ENCODE results near the gene ALDH1A3.

ALDH1A3 gene

DNA sequence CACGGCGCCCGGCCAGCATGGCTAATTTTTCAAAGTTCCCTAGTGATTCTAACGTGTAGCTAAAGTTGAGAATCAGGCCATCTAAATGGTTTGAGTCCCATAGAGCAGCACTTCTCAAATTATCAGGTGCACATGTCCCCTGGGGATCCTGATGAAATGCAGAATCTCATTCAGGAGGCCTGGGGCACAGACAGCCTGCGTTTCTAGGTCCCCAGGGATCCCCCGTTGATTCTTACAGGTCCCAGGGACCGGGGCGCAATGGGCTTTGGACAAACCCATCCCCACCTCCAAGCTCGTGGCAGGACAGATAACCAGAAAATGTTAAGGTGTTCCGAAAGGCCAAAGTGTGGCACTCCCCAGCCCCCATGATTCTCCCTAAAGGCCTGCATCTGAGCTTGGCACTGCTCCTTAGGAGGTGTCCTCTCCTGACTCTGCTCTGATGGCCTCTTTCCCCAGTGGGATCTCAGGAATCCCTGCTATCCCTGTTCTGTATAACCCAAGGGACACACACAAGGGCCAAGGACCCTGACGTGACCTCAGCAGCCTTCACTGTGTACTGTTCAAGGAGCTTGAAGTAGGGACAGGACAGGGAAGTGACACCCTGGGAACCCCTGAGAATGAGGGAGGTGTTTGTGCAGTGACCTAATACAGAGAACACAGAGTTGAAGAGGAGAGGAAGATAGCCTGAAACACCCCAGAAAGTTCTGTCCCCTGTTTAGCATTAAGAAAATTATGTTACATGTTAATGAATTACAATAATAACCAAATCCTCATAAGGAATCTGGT lies 47.5 kb downstream of the ALDH1A3 start:
- no peak for DNase-seq

DNA sequence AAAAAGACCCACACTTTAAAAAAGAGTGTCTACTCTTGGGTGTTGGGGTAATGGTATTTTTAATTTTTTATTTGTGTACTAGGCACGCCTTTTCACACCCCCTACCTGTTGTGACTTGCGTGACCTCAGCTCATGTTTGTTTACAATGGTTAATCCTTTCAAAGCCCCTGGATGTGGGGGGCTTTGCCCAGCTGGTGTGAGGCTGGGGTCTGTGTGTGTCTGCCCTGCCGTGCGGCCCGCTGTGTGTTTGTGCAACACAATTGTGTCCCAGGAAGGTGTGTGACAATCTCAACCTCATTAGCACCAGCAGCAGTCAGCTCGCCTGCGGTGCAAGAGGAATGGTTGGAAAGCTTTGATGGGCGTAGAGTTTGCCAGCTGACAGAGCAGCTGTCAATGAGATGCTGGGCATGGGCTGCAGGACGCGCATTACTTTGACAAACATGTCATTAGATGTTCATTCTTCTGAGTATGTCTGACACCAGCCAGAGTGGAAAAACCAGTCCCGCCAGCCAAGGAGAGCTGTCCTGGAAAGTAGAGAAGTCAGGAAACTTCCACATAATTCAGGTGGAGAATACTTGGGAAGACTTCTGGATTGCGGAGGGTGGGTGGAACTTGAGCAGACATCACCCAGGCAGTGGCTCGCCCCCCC lies 49.1 kb downstream of the ALDH1A3 start:
- no peak for DNase-seq

DNA sequence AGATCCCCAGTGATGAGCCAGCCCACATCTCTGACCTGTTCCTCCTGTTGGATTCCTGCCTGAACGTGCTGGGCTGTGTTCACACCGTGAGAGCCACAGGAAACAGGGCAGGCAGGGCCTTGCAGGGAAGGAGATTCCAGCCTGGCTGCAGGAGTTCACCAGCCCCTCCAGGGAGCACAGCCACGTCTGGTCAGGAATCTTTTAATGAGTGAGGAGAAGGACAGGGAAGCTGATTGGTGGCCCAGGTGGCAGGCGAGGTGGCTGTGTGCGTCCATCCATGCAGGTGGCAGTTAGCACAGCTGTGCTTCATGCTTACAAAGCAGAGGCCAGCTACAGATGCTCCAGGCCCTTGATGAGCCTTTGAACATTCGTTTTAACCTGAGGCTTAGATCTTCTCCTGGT lies 50.0 kb downstream of the ALDH1A3 start:
- DNase-seq: no peak

DNA sequence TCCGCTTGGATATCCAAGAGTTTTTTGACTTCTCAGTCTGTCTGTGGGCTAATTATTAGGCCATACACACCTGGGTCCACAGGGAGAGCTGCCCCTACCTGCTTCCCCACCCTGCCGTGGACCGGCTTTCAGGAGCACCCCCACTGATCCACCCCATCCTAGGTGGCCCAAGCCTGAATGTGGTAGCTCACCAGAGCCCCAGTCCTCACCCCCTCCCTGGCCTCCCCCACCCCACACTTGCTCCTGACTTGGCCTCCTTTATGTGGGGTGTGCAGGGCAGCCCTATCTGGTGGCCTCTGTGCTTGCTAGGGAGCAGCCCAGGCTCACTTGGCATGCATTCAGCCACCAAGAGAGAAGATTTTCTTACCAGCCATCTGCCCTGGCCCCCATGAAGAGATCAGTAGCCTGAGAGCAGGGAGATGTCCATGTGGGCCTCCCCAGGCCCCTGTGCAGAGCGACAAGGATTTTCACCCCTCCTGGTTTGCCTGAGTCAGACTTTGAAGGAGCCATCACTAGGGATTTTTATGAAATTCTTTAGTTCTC lies 50.7 kb downstream of the ALDH1A3 start:
- DNase-seq: no peak

DNA sequence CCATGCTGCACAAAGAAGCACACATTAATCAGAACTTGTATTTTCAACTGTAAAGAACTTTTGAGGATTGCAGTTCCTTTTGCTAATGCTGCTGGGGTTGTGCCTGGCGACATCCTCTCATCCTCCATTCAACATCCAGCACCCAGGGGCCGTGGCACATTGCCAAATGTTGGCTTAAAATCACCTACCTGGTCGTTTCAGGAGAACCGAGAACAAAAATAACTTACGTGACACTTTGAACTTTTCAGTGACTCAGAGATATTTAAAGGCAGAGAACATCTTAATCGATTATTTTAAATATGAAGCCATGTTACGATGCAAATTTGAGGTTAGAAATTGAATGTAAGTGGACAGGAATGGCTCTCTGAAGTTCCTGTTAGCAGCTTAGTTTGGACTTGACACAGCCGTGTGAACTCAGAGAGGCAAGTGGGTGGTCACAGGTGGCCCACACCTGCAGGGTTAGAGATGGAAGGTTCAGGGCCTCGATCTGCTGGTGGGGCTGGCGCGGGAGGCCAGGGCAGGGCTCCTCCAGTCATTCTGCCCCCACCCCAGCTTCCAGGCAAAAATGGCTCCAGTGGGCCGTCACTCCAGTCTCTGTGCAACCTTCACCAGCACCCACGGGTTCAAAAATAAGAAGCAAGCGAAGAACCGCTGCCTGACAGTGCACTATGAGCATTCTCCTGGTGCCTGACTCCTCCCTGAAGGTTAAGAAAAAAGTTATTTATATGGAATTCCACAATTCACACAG lies 51.7 kb downstream of the ALDH1A3 start:
- no peak for DNase-seq

DNA sequence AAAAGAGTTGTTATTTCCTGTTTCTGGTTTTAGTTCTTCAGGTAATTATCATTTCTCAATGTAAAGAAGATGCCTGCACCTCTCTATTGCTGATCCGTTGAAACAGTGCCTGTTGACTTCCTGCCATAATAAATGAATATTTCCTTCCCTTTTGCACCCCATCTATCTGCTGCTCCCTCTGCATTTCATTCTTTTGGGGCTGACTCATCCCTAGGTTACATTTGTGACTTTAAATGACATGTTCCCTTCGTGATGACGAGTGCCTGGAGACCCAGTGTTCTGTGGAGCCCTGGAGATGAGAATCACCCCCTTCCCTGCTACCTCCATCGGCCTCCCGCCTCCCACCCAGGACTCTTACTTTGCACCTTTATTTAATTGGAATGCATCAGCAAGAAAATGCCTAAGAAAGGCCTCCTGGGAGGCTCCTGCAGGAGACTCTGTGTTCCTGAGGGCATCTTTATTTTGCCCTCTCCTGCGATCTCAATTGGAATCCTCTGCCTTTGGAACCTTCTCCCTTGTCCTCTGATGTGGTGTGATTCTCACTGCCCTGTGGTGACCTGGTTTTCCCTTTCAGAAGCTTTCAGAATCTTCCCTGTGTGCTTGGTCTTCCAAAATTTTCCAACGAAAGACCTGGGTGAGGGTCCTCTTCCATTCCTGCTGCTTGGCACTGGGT lies 53.2 kb downstream of the ALDH1A3 start:
- DNase-seq: no peak

DNA sequence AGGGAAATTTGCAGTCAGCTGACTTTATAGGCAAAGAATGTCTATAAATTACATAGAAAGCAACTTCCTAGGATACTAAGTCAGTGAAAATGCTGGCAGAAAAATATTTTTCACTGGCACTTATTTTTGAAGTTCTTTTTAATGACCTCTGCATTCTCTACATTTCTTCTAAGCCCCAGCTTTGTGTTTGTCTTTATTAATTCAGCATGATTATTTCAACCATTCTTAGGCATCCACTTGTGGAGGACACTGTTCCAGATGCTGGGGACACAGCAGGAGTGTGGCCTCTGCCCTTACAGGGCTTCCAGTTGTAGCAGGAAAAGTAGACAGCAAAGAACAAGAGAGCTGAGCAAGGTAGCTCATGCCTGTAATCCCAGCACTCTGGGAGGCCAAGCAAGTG lies 54.5 kb downstream of the ALDH1A3 start:
- no peak for DNase-seq

DNA sequence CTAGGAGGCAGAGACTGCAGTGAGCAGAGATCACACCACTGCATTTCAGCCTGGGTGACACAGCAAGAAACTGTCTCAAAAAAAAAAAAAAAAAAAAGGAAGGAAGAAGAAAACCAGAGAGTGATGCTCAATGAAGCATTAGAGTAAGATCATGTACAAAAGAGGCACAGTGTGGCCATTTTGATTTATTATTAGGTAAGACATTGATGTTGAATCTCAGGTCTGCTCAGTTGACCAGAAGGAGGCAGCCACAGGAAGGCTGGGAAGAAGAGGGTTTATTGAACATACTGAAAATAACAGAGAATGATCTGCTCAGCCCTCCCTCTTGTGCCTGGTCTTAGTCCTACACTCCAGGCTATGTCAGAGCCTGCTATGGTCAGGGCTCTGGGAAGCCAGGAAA lies 55.1 kb downstream of the ALDH1A3 start:
- DNase-seq: no peak

DNA sequence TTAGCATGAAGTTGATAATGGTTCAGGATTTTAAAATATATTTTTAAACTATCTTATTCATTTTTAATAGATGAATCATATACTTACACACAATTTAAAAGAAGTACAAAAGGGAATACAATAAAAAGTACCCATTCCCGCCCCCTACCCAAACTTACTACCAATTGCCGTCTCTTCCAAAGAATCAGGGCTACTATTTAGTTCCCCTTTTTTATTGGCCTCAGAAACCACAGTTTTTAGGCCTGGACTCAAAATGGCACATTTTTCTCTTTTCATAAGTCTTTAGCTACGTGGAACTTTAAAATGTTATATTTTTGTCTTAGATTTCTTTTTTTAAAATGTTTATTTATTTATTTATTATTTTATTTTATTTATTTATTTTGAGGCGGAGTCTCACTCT lies 57.5 kb downstream of the ALDH1A3 start:
- DNase-seq: no peak

DNA sequence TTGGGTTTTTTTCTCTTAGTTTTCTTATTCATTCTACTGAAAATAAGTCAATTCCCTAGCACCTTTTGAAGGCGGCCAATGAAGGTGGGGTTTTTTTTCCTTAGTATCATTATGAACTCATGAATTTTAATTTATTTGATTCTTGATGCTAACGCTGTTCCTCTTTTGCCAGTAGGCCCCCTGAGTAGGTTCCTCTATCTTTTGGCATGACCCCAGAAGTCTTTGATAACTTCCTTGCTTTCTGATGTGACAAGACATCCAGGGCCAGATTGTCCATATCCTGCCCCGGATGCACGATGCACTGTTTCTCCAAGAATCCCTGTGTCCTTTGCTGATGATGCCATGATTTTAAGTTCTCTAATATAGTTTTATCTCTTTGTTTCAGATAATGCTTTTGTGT lies 60.2 kb downstream of the ALDH1A3 start:
- no peak for DNase-seq

DNA sequence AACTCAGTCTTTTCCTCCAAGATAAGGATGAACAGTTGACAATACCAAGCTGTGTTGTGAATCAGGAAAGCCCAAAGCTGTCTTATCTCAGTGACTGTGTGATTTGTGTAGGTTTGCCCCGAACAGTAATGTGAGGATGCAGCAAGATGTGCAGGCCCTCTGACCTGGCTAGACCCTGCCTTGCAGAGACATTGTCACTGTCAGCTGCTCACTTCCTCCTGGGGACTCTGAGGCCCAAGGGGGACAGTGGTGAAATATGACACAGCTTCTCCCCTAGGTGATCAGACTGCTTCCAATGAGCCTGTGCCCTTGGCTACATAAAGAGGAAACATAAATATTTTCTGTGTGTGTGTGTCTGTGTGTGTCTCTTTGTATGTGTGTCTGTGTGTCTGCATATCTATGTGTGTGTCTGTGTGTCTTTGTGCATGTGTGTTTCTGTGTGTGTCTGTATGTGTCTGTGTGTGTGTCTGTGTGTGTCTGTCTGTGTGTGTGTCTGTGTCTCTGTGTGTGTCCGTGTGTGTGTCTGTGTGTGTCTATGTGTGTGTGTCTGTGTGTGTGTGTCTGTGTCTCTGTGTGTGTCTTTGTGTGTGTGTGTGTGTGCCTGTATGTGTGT lies 61.2 kb downstream of the ALDH1A3 start:
- DNase-seq: no peak

DNA sequence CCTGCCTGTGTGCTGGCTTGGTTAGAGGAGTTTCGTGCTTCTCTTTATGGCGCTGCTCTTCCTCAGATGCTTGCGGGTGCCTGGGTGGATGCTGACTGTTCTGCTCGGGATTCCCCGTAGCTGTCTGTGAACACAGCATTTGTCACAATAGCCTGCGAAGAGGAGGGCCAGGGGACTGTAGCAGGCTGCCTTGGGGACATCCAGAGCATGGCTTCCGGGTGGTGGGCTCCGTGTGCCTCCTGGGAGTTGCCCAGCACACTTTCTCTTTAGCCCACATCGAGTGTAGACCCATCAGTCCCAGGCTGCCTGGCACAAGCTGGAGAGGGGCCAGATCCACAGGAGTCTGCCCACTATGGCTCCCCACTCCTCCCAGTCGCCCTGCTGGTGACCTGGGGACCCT lies 61.9 kb downstream of the ALDH1A3 start:
- no peak for DNase-seq

DNA sequence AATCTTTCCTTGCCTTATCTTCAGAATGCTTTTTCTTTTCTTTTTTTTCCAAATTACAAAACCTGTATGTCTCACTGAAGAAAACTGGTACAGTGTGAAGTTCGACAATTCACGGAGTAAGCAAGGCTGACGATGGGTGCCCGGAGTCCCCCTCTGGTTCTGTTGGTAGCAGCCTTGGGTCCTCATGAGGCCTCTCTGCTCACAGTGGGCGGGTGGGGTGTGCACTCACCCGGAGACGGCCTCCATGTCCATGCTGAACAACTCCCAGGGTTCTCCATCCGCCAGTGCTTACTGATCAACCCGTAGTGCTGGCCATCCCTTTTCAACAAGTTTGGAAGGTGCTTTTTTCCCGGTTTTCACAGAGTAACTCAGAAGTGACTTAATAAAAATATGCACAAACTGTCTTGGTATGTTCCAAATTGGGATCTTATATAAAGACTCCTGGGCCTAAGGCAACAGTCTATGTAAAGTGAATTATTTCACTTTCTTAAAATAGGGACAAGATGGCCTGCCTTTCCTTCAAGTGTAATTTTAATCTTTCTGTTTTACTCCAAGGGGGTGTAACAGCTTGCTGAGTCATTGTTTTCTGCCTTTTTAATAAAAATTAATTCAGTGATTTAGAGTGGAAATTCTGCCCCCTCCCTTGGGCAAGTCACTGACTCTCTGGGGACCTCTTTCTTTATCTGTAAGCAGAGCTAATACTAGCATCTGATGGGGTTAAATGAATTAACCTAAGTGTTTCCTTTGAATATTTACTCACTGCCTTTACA lies 63.2 kb downstream of the ALDH1A3 start:
- no peak for DNase-seq

DNA sequence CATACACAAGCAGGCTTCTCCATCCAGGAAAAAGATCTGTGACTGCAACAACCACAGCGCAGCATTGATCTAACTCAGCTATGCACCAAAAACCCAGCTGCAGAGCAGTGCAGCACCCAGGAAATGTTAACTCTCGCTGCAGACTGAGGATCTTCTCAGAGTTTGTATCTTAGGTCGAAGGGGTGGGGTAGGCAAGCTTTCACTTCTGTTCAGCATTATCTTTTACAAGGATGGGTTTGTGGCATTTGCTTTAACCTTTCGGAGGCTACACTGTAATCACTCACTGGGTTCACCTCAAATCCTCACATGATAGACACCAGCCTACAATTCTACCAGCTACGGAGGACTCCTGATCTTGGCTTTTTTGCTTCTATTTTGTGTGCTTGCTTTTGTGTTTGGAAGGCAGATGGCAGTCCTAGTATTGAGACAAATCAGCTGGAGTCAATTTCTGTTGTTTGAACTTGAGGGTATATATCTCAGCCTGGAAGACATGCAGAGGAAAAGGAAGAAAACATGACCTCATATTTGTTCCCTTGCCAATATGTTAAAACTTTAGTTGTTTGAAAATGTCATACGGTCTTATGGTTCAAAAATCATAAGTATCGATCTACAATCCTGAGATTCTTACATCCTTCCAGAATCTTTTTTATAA lies 64.7 kb downstream of the ALDH1A3 start:
- no peak for DNase-seq

DNA sequence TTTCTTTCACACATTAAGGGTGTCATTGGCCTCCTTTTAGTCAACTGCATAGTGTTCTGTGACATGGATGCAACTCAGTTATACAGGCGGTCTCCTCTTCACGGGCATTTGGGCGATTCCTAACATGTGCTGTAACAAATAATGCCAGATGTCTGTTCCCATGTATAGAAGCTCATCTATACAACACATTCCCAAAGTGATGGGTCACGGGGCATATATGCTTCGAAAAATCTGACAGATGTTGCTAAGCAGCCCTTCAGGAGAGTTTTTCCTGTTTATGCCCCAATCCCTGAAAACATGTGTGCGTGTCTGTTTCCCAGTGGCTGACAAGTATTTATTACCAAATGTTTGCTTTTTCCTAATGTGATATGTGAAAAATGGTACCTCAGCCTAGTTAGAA lies 65.4 kb downstream of the ALDH1A3 start:
- DNase-seq: no peak

DNA sequence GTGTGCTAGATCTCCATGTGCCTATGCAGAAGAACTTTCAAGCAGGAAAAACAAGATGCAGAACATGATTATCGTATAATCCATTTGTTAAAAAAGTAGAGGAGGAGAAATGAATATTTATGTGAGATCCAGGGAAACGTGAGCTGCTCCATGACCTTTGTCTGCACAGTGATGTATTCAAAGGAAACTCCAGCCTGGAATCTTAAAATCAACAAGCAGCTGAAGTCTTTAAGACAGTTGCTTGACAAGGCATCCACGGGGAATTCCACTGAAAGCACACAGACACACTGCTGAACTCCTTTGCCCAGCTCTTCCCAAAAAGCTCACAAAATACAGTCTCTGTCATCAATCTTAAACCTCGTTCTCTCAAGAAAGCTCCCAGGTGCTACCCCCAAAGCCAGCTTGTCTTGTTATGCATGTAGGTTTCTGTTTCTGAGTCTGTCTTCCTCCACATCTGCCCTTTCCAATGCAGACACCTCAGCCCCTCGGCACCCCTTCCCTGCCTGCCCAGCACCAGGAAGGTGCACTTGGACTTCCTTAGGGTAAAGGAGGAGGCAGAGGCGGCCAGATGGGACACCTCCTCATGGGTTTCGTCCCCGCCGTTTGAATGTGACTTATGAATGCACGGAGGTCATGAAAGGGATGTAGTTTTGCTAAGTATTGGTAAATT lies 68.3 kb downstream of the ALDH1A3 start:
- DNase-seq: no peak

DNA sequence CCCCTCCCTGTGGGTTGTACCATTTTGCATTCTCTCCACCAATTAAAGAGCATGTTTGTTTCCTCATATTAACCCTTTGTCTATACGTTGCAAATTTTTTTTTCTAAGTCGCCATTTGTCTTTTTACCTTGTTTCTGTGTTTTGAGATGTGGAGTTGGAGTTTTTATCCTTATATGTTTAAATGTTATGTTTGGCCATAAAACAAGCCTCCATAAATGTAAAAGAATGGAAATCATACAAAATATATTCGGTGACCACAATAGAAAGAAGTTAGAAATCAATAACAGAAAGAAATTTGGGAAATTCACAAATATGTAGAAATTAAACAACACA lies 68.8 kb downstream of the ALDH1A3 start:
- no peak for DNase-seq

DNA sequence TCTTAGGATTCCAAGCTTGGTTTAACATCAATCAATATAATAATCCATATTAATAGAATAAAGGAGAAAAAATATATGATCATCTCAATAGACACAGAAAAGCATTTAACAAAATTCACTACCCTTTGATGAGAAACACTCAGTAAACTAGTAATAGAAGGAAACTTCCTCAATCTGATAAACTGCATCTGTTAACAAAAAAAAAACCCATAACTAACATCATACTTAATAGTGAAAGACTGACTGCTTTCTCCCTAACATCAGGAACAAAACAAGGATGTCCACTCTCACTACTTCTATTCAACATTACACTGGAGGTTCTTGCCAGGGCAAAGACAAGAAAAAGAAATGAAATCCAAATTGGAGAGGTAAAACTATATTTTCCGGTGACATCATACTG lies 70.1 kb downstream of the ALDH1A3 start:
- DNase-seq: no peak

DNA sequence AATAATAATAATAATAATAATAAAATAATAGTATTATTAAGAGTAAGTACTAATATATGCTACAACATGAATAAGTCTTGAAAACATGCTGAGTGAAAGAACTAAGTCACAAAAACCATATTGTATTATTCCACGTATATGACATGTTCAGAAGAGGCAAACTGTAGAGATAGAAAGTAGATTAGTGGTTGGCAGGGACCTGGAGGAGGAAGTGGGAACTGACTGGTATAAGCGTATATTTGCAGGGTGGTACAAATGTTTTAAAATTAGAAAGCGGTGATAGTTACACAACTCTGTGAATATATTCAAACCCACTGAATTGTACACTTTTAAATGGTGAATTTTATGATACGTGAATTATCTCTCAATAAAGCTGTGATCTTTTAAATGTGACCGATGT lies 72.3 kb downstream of the ALDH1A3 start:
- DNase-seq: no peak

DNA sequence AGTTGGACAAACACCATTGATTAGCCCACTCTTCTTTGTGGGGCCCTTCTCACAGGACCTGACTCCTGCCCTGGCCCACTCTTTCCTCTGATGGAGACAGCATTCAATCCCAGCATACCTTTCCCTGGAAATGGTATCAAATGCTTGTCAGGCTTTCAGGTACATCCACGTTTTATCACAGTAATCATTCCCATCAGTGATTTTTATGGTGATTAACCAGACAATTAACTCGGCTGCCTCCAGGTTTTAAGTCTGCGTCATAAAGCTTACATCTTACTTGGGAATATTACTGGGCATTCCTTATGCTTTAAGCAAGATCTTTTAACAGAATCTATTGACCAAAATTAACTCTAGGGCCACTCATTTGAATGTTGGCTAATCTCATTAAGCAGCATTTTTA lies 72.9 kb downstream of the ALDH1A3 start:
- DNase-seq: no peak
